ENCODE measurements around the gene DNASE1L3. TPM values are rescaled to one million over a fixed set of nuclear protein-coding genes. Genes with fewer than 3 reads are reported as not detected.

Gene DNASE1L3
- total and polyA plus RNA-seq, 9 donors: 0.34 to 1.6 (median 0.92) TPM

GRCh38 chr3:58200846-58201355 lies 9.9 kb downstream of the DNASE1L3 start:
- no CpG with 5 or more reads among the region's 11 CpGs for WGBS (ENCODE audit: insufficient coverage)
- no peak for DNase-seq
- H3K36me3 ChIP-seq (ENCODE audit: control insufficient read depth, insufficient read depth, low read length): no peaks in the 10 kb centered on the region
- peak overlapping the region; percentile 3 for H3K27ac ChIP-seq (ENCODE audit: low read length)
- H3K27me3 ChIP-seq (ENCODE audit: control insufficient read depth, insufficient read depth, low read length): no peaks in the 10 kb centered on the region
- peaks cover 12% of the 10 kb centered on the region for H3K4me1 ChIP-seq (ENCODE audit: control insufficient read depth, insufficient read depth, low read length)
- H3K4me3 ChIP-seq (ENCODE audit: low read length): no peak overlapping the region
- no peaks in the 10 kb centered on the region for H3K9me3 ChIP-seq (replicated peaks; ENCODE audit: control insufficient read depth, low read depth, low read length)

- DNase-seq: no peak
- Histone ChIP-seq H3K36me3 (ENCODE audit: control insufficient read depth, insufficient read depth, low read length) (no peaks in the 10 kb centered on the region), H3K27ac (ENCODE audit: low read length) (no peak overlapping the region), H3K4me3 (ENCODE audit: low read length) (no peak overlapping the region), H3K9me3 (replicated peaks; ENCODE audit: control insufficient read depth, low read depth, low read length) (no peaks in the 10 kb centered on the region), H3K27me3 (ENCODE audit: control insufficient read depth, insufficient read depth, low read length) (no peaks in the 10 kb centered on the region), H3K4me1 (ENCODE audit: control insufficient read depth, insufficient read depth, low read length) (peaks cover 12% of the 10 kb centered on the region)
Measured at GRCh38 chr3:58200121-58200709, 10.6 kb downstream of the DNASE1L3 start.

GRCh38 chr3:58198804-58199203 lies 12.0 kb downstream of the DNASE1L3 start:
- Histone ChIP-seq H3K27ac (ENCODE audit: low read length) (no peak overlapping the region), H3K4me1 (ENCODE audit: control insufficient read depth, insufficient read depth, low read length) (peaks cover 12% of the 10 kb centered on the region), H3K27me3 (ENCODE audit: control insufficient read depth, insufficient read depth, low read length) (no peaks in the 10 kb centered on the region), H3K9me3 (replicated peaks; ENCODE audit: control insufficient read depth, low read depth, low read length) (no peaks in the 10 kb centered on the region), H3K4me3 (ENCODE audit: low read length) (no peak overlapping the region), H3K36me3 (ENCODE audit: control insufficient read depth, insufficient read depth, low read length) (no peaks in the 10 kb centered on the region)
- DNase-seq: no peak

- WGBS (ENCODE audit: insufficient coverage): 83% methylated on average over 1 of the region's 8 CpGs
- Histone ChIP-seq H3K9me3 (replicated peaks; ENCODE audit: control insufficient read depth, low read depth, low read length) (no peaks in the 10 kb centered on the region), H3K27me3 (ENCODE audit: control insufficient read depth, insufficient read depth, low read length) (no peaks in the 10 kb centered on the region), H3K4me3 (ENCODE audit: low read length) (no peak overlapping the region), H3K36me3 (ENCODE audit: control insufficient read depth, insufficient read depth, low read length) (no peaks in the 10 kb centered on the region), H3K4me1 (ENCODE audit: control insufficient read depth, insufficient read depth, low read length) (peaks cover 10% of the 10 kb centered on the region), H3K27ac (ENCODE audit: low read length) (no peak overlapping the region)
- no peak for DNase-seq
Measured at GRCh38 chr3:58198362-58198761, 12.4 kb downstream of the DNASE1L3 start.

GRCh38 chr3:58197588-58197987 lies 13.2 kb downstream of the DNASE1L3 start:
- Histone ChIP-seq H3K4me1 (ENCODE audit: control insufficient read depth, insufficient read depth, low read length) (peaks cover 4% of the 10 kb centered on the region), H3K27ac (ENCODE audit: low read length) (no peak overlapping the region), H3K4me3 (ENCODE audit: low read length) (no peak overlapping the region), H3K9me3 (replicated peaks; ENCODE audit: control insufficient read depth, low read depth, low read length) (no peaks in the 10 kb centered on the region), H3K27me3 (ENCODE audit: control insufficient read depth, insufficient read depth, low read length) (no peaks in the 10 kb centered on the region), H3K36me3 (ENCODE audit: control insufficient read depth, insufficient read depth, low read length) (no peaks in the 10 kb centered on the region)
- no peak for DNase-seq
- 96% methylated on average over 10 of the region's 10 CpGs for WGBS (ENCODE audit: insufficient coverage)

- Histone ChIP-seq H3K36me3 (ENCODE audit: control insufficient read depth, insufficient read depth, low read length) (no peaks in the 10 kb centered on the region), H3K4me1 (ENCODE audit: control insufficient read depth, insufficient read depth, low read length) (no peaks in the 10 kb centered on the region), H3K9me3 (replicated peaks; ENCODE audit: control insufficient read depth, low read depth, low read length) (no peaks in the 10 kb centered on the region), H3K4me3 (ENCODE audit: low read length) (no peak overlapping the region), H3K27ac (ENCODE audit: low read length) (no peak overlapping the region), H3K27me3 (ENCODE audit: control insufficient read depth, insufficient read depth, low read length) (no peaks in the 10 kb centered on the region)
- DNase-seq: no peak
- WGBS (ENCODE audit: insufficient coverage): 76% methylated on average over 4 of the region's 12 CpGs
Measured at GRCh38 chr3:58193682-58194407, 16.9 kb downstream of the DNASE1L3 start.

- 34% methylated on average over 3 of the region's 5 CpGs for WGBS (ENCODE audit: insufficient coverage)
Measured at GRCh38 chr3:58192069-58192468, 18.7 kb downstream of the DNASE1L3 start.

GRCh38 chr3:58191361-58191991 lies 19.3 kb downstream of the DNASE1L3 start:
- DNase-seq: no peak
- Histone ChIP-seq H3K4me3 (ENCODE audit: low read length) (no peak overlapping the region), H3K36me3 (ENCODE audit: control insufficient read depth, insufficient read depth, low read length) (no peaks in the 10 kb centered on the region), H3K27me3 (ENCODE audit: control insufficient read depth, insufficient read depth, low read length) (no peaks in the 10 kb centered on the region), H3K27ac (ENCODE audit: low read length) (no peak overlapping the region), H3K4me1 (ENCODE audit: control insufficient read depth, insufficient read depth, low read length) (peaks cover 3% of the 10 kb centered on the region), H3K9me3 (replicated peaks; ENCODE audit: control insufficient read depth, low read depth, low read length) (no peaks in the 10 kb centered on the region)
- WGBS (ENCODE audit: insufficient coverage): 68% methylated on average over 6 of the region's 10 CpGs

More at GRCh38 chr3:58192069-58192468, 18.7 kb downstream of the DNASE1L3 start:
- no peak overlapping the region for H3K4me3 ChIP-seq (ENCODE audit: low read length)
- H3K9me3 ChIP-seq (replicated peaks; ENCODE audit: control insufficient read depth, low read depth, low read length): no peaks in the 10 kb centered on the region
- no peaks in the 10 kb centered on the region for H3K27me3 ChIP-seq (ENCODE audit: control insufficient read depth, insufficient read depth, low read length)
- H3K27ac ChIP-seq (ENCODE audit: low read length): no peak overlapping the region
- DNase-seq: no peak
- peaks cover 3% of the 10 kb centered on the region for H3K4me1 ChIP-seq (ENCODE audit: control insufficient read depth, insufficient read depth, low read length)
- H3K36me3 ChIP-seq (ENCODE audit: control insufficient read depth, insufficient read depth, low read length): no peaks in the 10 kb centered on the region

GRCh38 chr3:58190882-58191281 lies 19.9 kb downstream of the DNASE1L3 start:
- DNase-seq: no peak
- Histone ChIP-seq H3K9me3 (replicated peaks; ENCODE audit: control insufficient read depth, low read depth, low read length) (no peaks in the 10 kb centered on the region), H3K36me3 (ENCODE audit: control insufficient read depth, insufficient read depth, low read length) (no peaks in the 10 kb centered on the region), H3K4me1 (ENCODE audit: control insufficient read depth, insufficient read depth, low read length) (peaks cover 3% of the 10 kb centered on the region), H3K27ac (ENCODE audit: low read length) (no peak overlapping the region), H3K27me3 (ENCODE audit: control insufficient read depth, insufficient read depth, low read length) (no peaks in the 10 kb centered on the region), H3K4me3 (ENCODE audit: low read length) (no peak overlapping the region)
- WGBS (ENCODE audit: insufficient coverage): 93% methylated on average over 2 of the region's 4 CpGs

GRCh38 chr3:58190291-58190690 lies 20.5 kb downstream of the DNASE1L3 start:
- H3K4me1 ChIP-seq (ENCODE audit: control insufficient read depth, insufficient read depth, low read length): peaks cover 3% of the 10 kb centered on the region
- H3K4me3 ChIP-seq (ENCODE audit: low read length): no peak overlapping the region
- no peak overlapping the region for H3K27ac ChIP-seq (ENCODE audit: low read length)
- H3K36me3 ChIP-seq (ENCODE audit: control insufficient read depth, insufficient read depth, low read length): no peaks in the 10 kb centered on the region
- no peaks in the 10 kb centered on the region for H3K9me3 ChIP-seq (replicated peaks; ENCODE audit: control insufficient read depth, low read depth, low read length)
- no peaks in the 10 kb centered on the region for H3K27me3 ChIP-seq (ENCODE audit: control insufficient read depth, insufficient read depth, low read length)
- WGBS (ENCODE audit: insufficient coverage): 95% methylated on average over 3 of the region's 4 CpGs
- DNase-seq: no peak

All from muscle of leg (tissue), 11 donors.